IMR-90 (cell line): ENCODE measurements around the gene TAS2R40. TPM values are rescaled to one million over a fixed set of nuclear protein-coding genes. Genes with fewer than 3 reads are reported as not detected.

Source experiments
- ATAC-seq: fragments of 200-7000 bp; cut with Tn5 transposase; 2 replicates; pipeline ENCODE4 v1.9.1; 2020; ENCODE audit warnings: low read depth, mild to moderate bottlenecking, moderate library complexity
- BruUV-seq: library from RNA; stranded (reverse); fragments of 400-500 nt; replicated peaks from 2 replicates; lab custom pipeline; 2021; lab: Mats Ljungman, UMichigan
- CTCF ChIA-PET: fragments of 300-600 bp; formaldehyde crosslinking; extraction: SDS; loops from one replicate; lab custom pipeline; 2021; ENCODE audit warnings: antibody characterized with exemption; lab: Yijun Ruan, JAX
- POLR2A ChIA-PET: fragments of 300-600 bp; sonication (Branson Sonifier 250); formaldehyde crosslinking; loops from one replicate; lab custom pipeline; 2022; ENCODE audit warnings: antibody characterized with exemption; ENCODE audit not compliant: unreplicated experiment; lab: Charles Lee
- DNase-seq: peaks from one replicate; pipeline ENCODE4 v3.0.0; 2013
- H2AFZ ChIP-seq: replicated peaks from 2 replicates; pipeline ENCODE3; 2013; ENCODE audit warnings: low read length, mild to moderate bottlenecking; ENCODE audit not compliant: poor library complexity
- H2AK5ac ChIP-seq: 2 replicates; pipeline ENCODE4 v1.6.1; 2013; ENCODE audit warnings: low read depth, low read length, inconsistent platforms
- H2AK9ac ChIP-seq: replicated peaks from 2 replicates; pipeline ENCODE3; 2013; ENCODE audit warnings: mild to moderate bottlenecking, low read depth, low read length, moderate library complexity; ENCODE audit not compliant: poor library complexity
- H2BK120ac ChIP-seq: 2 replicates; pipeline ENCODE4 v1.6.1; 2013; ENCODE audit warnings: low read depth, low read length, inconsistent platforms
- H2BK15ac ChIP-seq: 3 replicates; pipeline ENCODE4 v1.6.1; 2013; ENCODE audit warnings: low read depth, low read length, inconsistent platforms
- H2BK20ac ChIP-seq: 2 replicates; pipeline ENCODE4 v1.6.1; 2013; ENCODE audit warnings: low read depth, mild to moderate bottlenecking, inconsistent platforms, low read length, moderate library complexity
- H2BK5ac ChIP-seq: 2 replicates; pipeline ENCODE4 v1.6.1; 2013; ENCODE audit warnings: mild to moderate bottlenecking, low read depth, low read length, inconsistent platforms; ENCODE audit not compliant: poor library complexity, severe bottlenecking
- H3K14ac ChIP-seq: replicated peaks from 2 replicates; pipeline ENCODE4 v1.6.1; 2013; ENCODE audit warnings: low read depth, low read length, inconsistent platforms
- H3K18ac ChIP-seq: 2 replicates; pipeline ENCODE4 v1.6.1; 2013; ENCODE audit warnings: low read depth, low read length, control low read depth
- H3K23ac ChIP-seq: 2 replicates; pipeline ENCODE4 v1.6.1; 2013; ENCODE audit warnings: low read depth, low read length, inconsistent platforms
- H3K27ac ChIP-seq: 2 replicates; pipeline ENCODE4 v1.5.1; 2013; ENCODE audit warnings: mild to moderate bottlenecking, control low read depth, low read length; ENCODE audit not compliant: insufficient read depth
- H3K27me3 ChIP-seq: 2 replicates; pipeline ENCODE4 v1.6.1; 2013; ENCODE audit warnings: low read length; ENCODE audit not compliant: control insufficient read depth, insufficient read depth
- H3K36me3 ChIP-seq: 2 replicates; pipeline ENCODE4 v1.6.1; 2013; ENCODE audit warnings: low read length, mixed read lengths; ENCODE audit not compliant: control insufficient read depth, insufficient read depth
- H3K4ac ChIP-seq: 2 replicates; pipeline ENCODE4 v1.6.1; 2013; ENCODE audit warnings: low read depth, low read length, inconsistent platforms
- H3K4me1 ChIP-seq: 2 replicates; pipeline ENCODE4 v1.6.1; 2013; ENCODE audit warnings: low read length, mixed read lengths; ENCODE audit not compliant: control insufficient read depth, insufficient read depth
- H3K4me2 ChIP-seq: 2 replicates; pipeline ENCODE4 v1.6.1; 2013; ENCODE audit warnings: low read depth, mild to moderate bottlenecking, control low read depth, low read length, moderate library complexity
- H3K4me3 ChIP-seq: 2 replicates; pipeline ENCODE4 v1.5.1; 2013; ENCODE audit warnings: low read depth, mild to moderate bottlenecking, control low read depth, low read length, moderate library complexity; ENCODE audit not compliant: insufficient read depth
- H3K56ac ChIP-seq: 2 replicates; pipeline ENCODE4 v1.6.1; 2013; ENCODE audit warnings: low read length, inconsistent platforms; ENCODE audit not compliant: insufficient read depth; ENCODE audit errors: extremely low read depth
- H3K79me1 ChIP-seq, 2 experiments: 2 replicates each; pipeline ENCODE4 v1.6.1; 2013; ENCODE audit warnings: low read length in 2 of 2, inconsistent platforms in 1 of 2, low read depth in 1 of 2
- H3K9ac ChIP-seq: 2 replicates; pipeline ENCODE4 v1.6.1; 2013; ENCODE audit warnings: low read depth, low read length, control low read depth
- H3K9me1 ChIP-seq: 2 replicates; pipeline ENCODE4 v1.6.1; 2013; ENCODE audit warnings: low read length, inconsistent platforms; ENCODE audit not compliant: insufficient read depth
- H3K9me3 ChIP-seq: 2 replicates; pipeline ENCODE4 v1.6.1; 2013; ENCODE audit warnings: low read length; ENCODE audit not compliant: control insufficient read depth, insufficient read depth
- H4K20me1 ChIP-seq: 2 replicates; pipeline ENCODE4 v1.6.1; 2013; ENCODE audit warnings: low read length, inconsistent platforms; ENCODE audit not compliant: insufficient read depth
- H4K5ac ChIP-seq: 2 replicates; pipeline ENCODE4 v1.6.1; 2013; ENCODE audit warnings: mild to moderate bottlenecking, low read depth, low read length, control low read depth
- H4K8ac ChIP-seq, 2 experiments: 2 replicates each; pipeline ENCODE4 v1.6.1; 2013; ENCODE audit warnings: low read depth in 2 of 2, low read length in 2 of 2, control low read depth in 1 of 2, inconsistent platforms in 1 of 2
- H4K91ac ChIP-seq: 2 replicates; pipeline ENCODE4 v1.6.1; 2013; ENCODE audit warnings: low read depth, low read length, inconsistent platforms; ENCODE audit not compliant: insufficient read depth
- RFX5 ChIP-seq: IDR thresholded peaks from 2 replicates; pipeline ENCODE4 v1.8.0; 2012; ENCODE audit warnings: low read depth, mild to moderate bottlenecking, low read length, moderate library complexity
- WGBS, 2 experiments: methylation state at CpG; one replicate each; pipeline versions ENCODE4 v1.1.5 to v1.1.7; 2013; ENCODE audit warnings: missing lambda C conversion rate in 2 of 2; ENCODE audit not compliant: insufficient read length in 1 of 2; ENCODE audit errors: extremely low coverage in 2 of 2; 5-methylcytosine and 5-hydroxymethylcytosine counted together
- dilution Hi-C: fragments of 300-500 bp; cut with HindIII; formaldehyde crosslinking; loops from one replicate; pipeline ENCODE4 v1.14.3; 2018; ENCODE audit warnings: low sequenced_read_pairs; ENCODE audit not compliant: unreplicated experiment
- in situ Hi-C: fragments of 300-500 bp; cut with MboI; formaldehyde crosslinking; loops from 3 replicates; pipeline ENCODE4 v1.14.3; 2019; ENCODE audit warnings: low sequenced_read_pairs, inconsistent platforms, mixed read lengths
- intact Hi-C: fragments of 100-400 bp; cut with micrococcal nuclease; formaldehyde crosslinking; loops from 2 replicates; pipeline ENCODE4 v1.10.0; 2022
- polyA plus RNA-seq, 3 experiments: library from polyadenylated mRNA; depleted of rRNA; stranded (reverse); fragments of >200 nt; gene quantifications; 2 replicates each; pipeline ENCODE4 v1.2.3, GENCODE V29; 2012; ENCODE audit warnings: low replicate concordance in 1 of 3
- total RNA-seq: library from RNA; depleted of rRNA; stranded (reverse); fragments of >200 nt; gene quantifications from 2 replicates; pipeline ENCODE4 v1.2.3, GENCODE V29; 2012

Gene TAS2R40
- total and polyA plus RNA-seq, 2 of the 4 experiments (the other 2 are of a cell fraction), result not detected

GRCh38 chr7:143183024-143183423 is 38.8 kb upstream of the TAS2R40 start, which contains the start of gene TAS2R39:
Gene TAS2R39, plus strand, starts transcription at chr7:143183419. Its CDS starts 0 bp downstream, at chr7:143183419.
- Histone ChIP-seq H3K18ac (no peak within 1 kb of the TSS), H2BK15ac (no peak within 1 kb of the TSS), H2AFZ (no peak within 1 kb of the TSS), H2BK5ac (no peak within 1 kb of the TSS), H3K9me3 (0 out of 2 replicates have a peak, but pooled peaks cover 2% of the 10 kb centered on the region), H3K4me3 (no peak within 1 kb of the TSS), H3K4me2 (no peak within 1 kb of the TSS), H4K91ac (no peak within 1 kb of the TSS), H3K27ac (no peak within 1 kb of the TSS), H3K56ac (no peak within 1 kb of the TSS), H3K36me3 (no peaks in the 10 kb centered on the region), H3K23ac (no peak within 1 kb of the TSS), H3K4ac (no peak within 1 kb of the TSS), H3K9ac (no peak within 1 kb of the TSS), H3K14ac (no peak within 1 kb of the TSS), H3K4me1 (no peaks in the 10 kb centered on the region), H3K79me1 (no peaks in the 10 kb centered on the region), H4K20me1 (no peaks in the 10 kb centered on the region), H2BK20ac (no peak within 1 kb of the TSS), H2AK9ac (no peak within 1 kb of the TSS), H2AK5ac (no peak within 1 kb of the TSS), H4K5ac (no peak within 1 kb of the TSS), H4K8ac (no peak within 1 kb of the TSS), H3K27me3 (no peaks in the 10 kb centered on the region), H2BK120ac (no peak within 1 kb of the TSS), H3K9me1 (no peaks in the 10 kb centered on the region)
- DNase-seq (no peak), ATAC-seq (no peak)
- no peak for TF ChIP-seq RFX5
- intact Hi-C loops, result no loop called here
- no CpG with 5 or more reads among the region's 3 CpGs for WGBS, 2 experiments
- dilution Hi-C loops, result no loop called here
- CTCF ChIA-PET, result interaction anchor here (1.0 kb wide), 1 partner anchor 33 kb away, joined by 4 read pairs; no protein-coding TSS in a partner anchor
- POLR2A ChIA-PET, result no interaction called here
- in situ Hi-C loops, result no loop called here
- no TSS peak for BruUV-seq
